HepG2 (cell line): ENCODE results near the gene ACVRL1. TPM values are rescaled to one million over a fixed set of nuclear protein-coding genes. Genes with fewer than 3 reads are reported as not detected.
A peak's percentile ranks its signal among the peaks of the same experiment; 100 is the strongest.

Source experiments
- ATAC-seq: fragments of 200-7000 bp; cut with Tn5 transposase; 3 replicates; pipeline ENCODE4 v1.9.1; 2020; ENCODE audit warnings: mild to moderate bottlenecking, moderate library complexity
- BruUV-seq: library from RNA; stranded (reverse); fragments of 400-500 nt; replicated peaks from 2 replicates; lab custom pipeline; 2021; lab: Mats Ljungman, UMichigan
- CTCF ChIA-PET: fragments of 300-600 bp; formaldehyde crosslinking; extraction: SDS; loops from one replicate; lab custom pipeline; 2021; ENCODE audit warnings: low total read pairs, inconsistent platforms, low intra/inter-chr PET ratio; lab: Yijun Ruan, JAX
- POLR2A ChIA-PET: fragments of 350-600 bp; sonication (Branson Sonifier 250); formaldehyde crosslinking; loops from one replicate; lab custom pipeline; 2020; ENCODE audit warnings: antibody characterized with exemption, inconsistent platforms; lab: Yijun Ruan, JAX
- DNase-seq: peaks from one replicate; pipeline ENCODE4 v3.0.0-alpha.2; 2015; ENCODE audit warnings: low spot score
- FAIRE-seq: peaks from 3 replicates; lab custom pipeline; 2011; peaks lifted over from hg19 to GRCh38; lab: Jason Lieb, UNC
- H2AFZ ChIP-seq: one replicate; pipeline ENCODE4 v1.6.1; 2011; ENCODE audit warnings: low read length, inconsistent platforms
- H3K27ac ChIP-seq: fragments of 300-600 bp; 3 replicates; pipeline ENCODE4 v1.8.0; 2011; ENCODE audit warnings: mixed run types, mild to moderate bottlenecking, mixed read lengths, low read length, inconsistent platforms; ENCODE audit not compliant: insufficient read depth; ENCODE audit errors: extremely low read length
- H3K27me3 ChIP-seq, 2 experiments: fragments of 200-600 bp in 1 of 2; 2 replicates in 1 of 2; 3 replicates in 1 of 2; pipeline versions ENCODE4 v1.6.0 to v1.8.0; 2011; ENCODE audit warnings: low read length in 2 of 2, mild to moderate bottlenecking in 2 of 2, moderate library complexity in 2 of 2, inconsistent platforms in 1 of 2; ENCODE audit not compliant: insufficient read depth in 2 of 2, control insufficient read depth in 1 of 2
- H3K36me3 ChIP-seq, 2 experiments: fragments of 200-600 bp in 1 of 2; replicated peaks in 1 of 2; 2 replicates in 1 of 2; 3 replicates in 1 of 2; pipeline versions ENCODE4 v1.5.1 to v1.8.0; 2011; ENCODE audit warnings: low read length in 2 of 2, inconsistent platforms in 1 of 2; ENCODE audit not compliant: insufficient read depth in 2 of 2, control insufficient read depth in 1 of 2
- H3K4me1 ChIP-seq: 2 replicates; pipeline ENCODE4 v1.5.1; 2012; ENCODE audit warnings: low read length, inconsistent platforms; ENCODE audit not compliant: insufficient read depth
- H3K4me2 ChIP-seq: 2 replicates; pipeline ENCODE4 v1.6.0; 2011; ENCODE audit warnings: low read depth, low read length, inconsistent platforms
- H3K4me3 ChIP-seq, 3 experiments: fragments of 200-600 bp in 1 of 3; sonication (generic), shearing (Covaris generic) in 1 of 3; replicated peaks in 1 of 3; 2 replicates each; pipeline ENCODE4 v1.5.1; 2011 to 2016; ENCODE audit warnings: low read length in 3 of 3, inconsistent platforms in 2 of 3, low read depth in 2 of 3, mild to moderate bottlenecking in 2 of 3, control low read depth in 1 of 3, mixed read lengths in 1 of 3; ENCODE audit not compliant: insufficient read depth in 1 of 3
- H3K79me2 ChIP-seq: one replicate; pipeline ENCODE4 v1.6.1; 2011; ENCODE audit warnings: low read length, inconsistent platforms; ENCODE audit not compliant: insufficient read depth
- H3K9ac ChIP-seq: 2 replicates; pipeline ENCODE4 v1.6.0; 2011; ENCODE audit warnings: mild to moderate bottlenecking, low read depth, low read length, inconsistent platforms; ENCODE audit not compliant: insufficient read depth
- H3K9me3 ChIP-seq: 2 replicates; pipeline ENCODE4 v1.5.1; 2012; ENCODE audit warnings: mild to moderate bottlenecking, low read length
- H4K20me1 ChIP-seq: 2 replicates; pipeline ENCODE4 v1.6.0; 2011; ENCODE audit warnings: inconsistent platforms, mild to moderate bottlenecking, low read length, moderate library complexity; ENCODE audit not compliant: insufficient read depth
- CHCHD3 ChIP-seq: sonication (generic); formaldehyde crosslinking; IDR thresholded peaks from 2 replicates; pipeline ENCODE4 v1.8.0; 2022; ENCODE audit warnings: mild to moderate bottlenecking, missing genetic modification reagents, moderate library complexity
- GABPA ChIP-seq, 2 experiments: IDR thresholded peaks; 2 replicates each; pipeline ENCODE4 v1.6.1; 2011 to 2016; ENCODE audit warnings: low read depth in 2 of 2, low read length in 1 of 2, missing biosample characterization in 1 of 2, missing genetic modification characterization in 1 of 2
- NR2F2 ChIP-seq: IDR thresholded peaks from 2 replicates; pipeline ENCODE4 v1.6.1; 2012; ENCODE audit warnings: low read depth, inconsistent platforms, borderline replicate concordance
- NR2F6 ChIP-seq, 2 experiments: IDR thresholded peaks; 2 replicates each; pipeline ENCODE4 v1.6.1; 2016; ENCODE audit warnings: antibody characterized with exemption in 1 of 2, mild to moderate bottlenecking in 1 of 2
- SMAD1 ChIP-seq: sonication (generic); formaldehyde crosslinking; IDR thresholded peaks from 2 replicates; pipeline ENCODE4 v1.4.0; 2020; ENCODE audit warnings: missing genetic modification reagents, low read depth, mild to moderate bottlenecking, borderline replicate concordance
- THYN1 ChIP-seq: sonication (generic); formaldehyde crosslinking; IDR thresholded peaks from 2 replicates; pipeline ENCODE4 v1.8.1; 2023; ENCODE audit warnings: low read depth, mild to moderate bottlenecking, moderate library complexity, missing genetic modification reagents, borderline replicate concordance
- YEATS4 ChIP-seq: sonication (generic); formaldehyde crosslinking; IDR thresholded peaks from 2 replicates; pipeline ENCODE4 v1.4.0; 2020; ENCODE audit warnings: missing genetic modification reagents, borderline replicate concordance
- ZFP82 ChIP-seq: sonication (generic); formaldehyde crosslinking; IDR thresholded peaks from 2 replicates; pipeline ENCODE4 v1.5.1; 2020; ENCODE audit warnings: mild to moderate bottlenecking, missing genetic modification reagents, borderline replicate concordance
- ZNF572 ChIP-seq: sonication (generic); formaldehyde crosslinking; IDR thresholded peaks from 2 replicates; pipeline ENCODE4 v1.5.1; 2020; ENCODE audit warnings: mild to moderate bottlenecking, missing genetic modification reagents
- ZNF746 ChIP-seq: sonication (generic); formaldehyde crosslinking; IDR thresholded peaks from 2 replicates; pipeline ENCODE4 v1.8.0; 2022; ENCODE audit warnings: mild to moderate bottlenecking, missing genetic modification reagents
- WGBS: methylation state at CpG from one replicate; pipeline ENCODE4 v1.1.6; 2017; ENCODE audit warnings: low lambda C conversion rate; 5-methylcytosine and 5-hydroxymethylcytosine counted together
- in situ Hi-C: cut with HindIII; loops from 2 replicates; pipeline ENCODE4 v1.10.0; 2017; ENCODE audit warnings: low pct_unique_long_range_greater_than_20kb; ENCODE audit not compliant: extremely low pct_ligation_motif_present
- intact Hi-C: fragments of 100-400 bp; cut with micrococcal nuclease; formaldehyde crosslinking; loops from one replicate; pipeline ENCODE4 v1.10.0; 2022; ENCODE audit not compliant: unreplicated experiment
- polyA plus RNA-seq, 8 experiments: library from polyadenylated mRNA; depleted of rRNA in 3 of 8; stranded (reverse) in 7 of 8; unstranded in 1 of 8; fragments of >200 nt; fragmentation: Illumina TruSeq in 4 of 8; extraction: Trizol in 4 of 8; gene quantifications; 2 replicates each; pipeline versions ENCODE4 v1.2.1 to v1.2.3, GENCODE V29; 2011 to 2016; ENCODE audit warnings: low read depth in 4 of 8, missing spikeins in 1 of 8, mixed read lengths in 1 of 8; ENCODE audit not compliant: insufficient read depth in 1 of 8
- total RNA-seq, 5 experiments: library from RNA; depleted of rRNA; stranded (reverse); fragments of >200 nt; fragmentation: Illumina TruSeq; extraction: Trizol; gene quantifications; 2 replicates each; pipeline ENCODE4 v1.2.3, GENCODE V29; 2016; ENCODE audit warnings: low read depth in 1 of 5
- TF ChIP-seq, protein P1 (sequence below): sonication (generic); formaldehyde crosslinking; IDR thresholded peaks from 2 replicates; pipeline ENCODE4 v1.4.0; 2020; ENCODE audit warnings: missing genetic modification reagents
- TF ChIP-seq, protein P2 (sequence below): IDR thresholded peaks from 2 replicates; pipeline ENCODE4 v1.6.1; 2016; ENCODE audit warnings: missing genetic modification reagents, missing compliant biosample characterization

The ACVRL1 gene
- total and polyA plus RNA-seq, 2 of the 13 experiments (the other 11 are each of a cell fraction or from before 2014, with no cell fraction given) = not detected

DNA sequence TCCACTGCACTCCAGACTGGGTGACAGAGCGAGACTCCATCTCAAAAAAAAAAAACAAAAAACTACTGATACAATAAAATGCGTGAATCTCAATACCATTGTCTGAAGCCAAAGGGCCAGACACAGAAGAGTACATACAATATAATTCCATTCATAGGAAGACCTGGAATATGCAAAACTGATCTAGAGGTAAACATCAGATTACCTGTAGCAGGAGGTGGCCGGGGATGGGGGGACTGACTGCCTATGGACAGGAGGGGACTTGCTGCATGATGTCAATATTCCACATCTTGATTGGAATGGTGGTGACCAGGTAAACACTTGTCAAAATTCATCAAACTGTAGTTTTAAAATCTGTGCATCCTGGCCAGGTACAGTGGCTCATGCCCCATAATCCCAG is 46.3 kb upstream of the ACVRL1 start:
- no peak overlapping the region for H3K4me3 ChIP-seq

DNA sequence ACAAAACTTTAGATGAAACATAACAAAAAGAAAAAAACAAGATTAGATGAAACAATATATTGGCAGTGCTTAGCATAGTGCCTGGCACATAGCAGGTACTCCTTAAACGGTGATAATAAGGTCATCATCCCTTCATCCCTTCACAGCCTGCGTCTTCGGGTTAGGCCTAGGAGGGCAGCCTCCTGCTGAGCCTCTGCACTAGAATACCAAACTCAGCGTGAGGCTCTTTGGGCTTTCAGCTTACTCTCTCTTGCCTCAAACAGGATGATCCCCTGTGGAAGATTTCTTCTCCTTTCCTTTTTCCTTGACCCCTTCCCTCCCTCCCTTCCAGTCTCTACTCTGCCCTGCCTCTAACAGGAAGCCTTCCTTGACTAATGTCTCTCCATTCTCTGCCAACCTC is 44.4 kb upstream of the ACVRL1 start:
- DNase-seq = no peak
- no peak for FAIRE-seq
- H3K9me3 ChIP-seq = no peaks in the 10 kb centered on the region
- BruUV-seq = no TSS peak
- peak overlapping the region; percentile 80 for H3K4me2 ChIP-seq
- ChIA-PET POLR2A (interaction anchor here (0.9 to 3.0 kb wide), 2 partner anchors 12 to 14 kb away, joined by 3 to 14 read pairs; partner anchors contain the start of gene FIGNL2), CTCF (no interaction called here)
- no peak overlapping the region for H2AFZ ChIP-seq
- in situ Hi-C loops (no loop called here), intact Hi-C loops (no loop called here)
- no peak overlapping the region for H3K9ac ChIP-seq
- no peaks in the 10 kb centered on the region for H3K36me3 ChIP-seq
- no peak for ATAC-seq
- no peaks in the 10 kb centered on the region for H4K20me1 ChIP-seq
- 41% methylated on average over 4 of the region's 4 CpGs for WGBS
- H3K27ac ChIP-seq = no peak overlapping the region
- H3K79me2 ChIP-seq = no peaks in the 10 kb centered on the region
- peaks cover 4 to 16% of the 10 kb centered on the region in 2 experiments; a peak in 3 of 5 replicates for H3K27me3 ChIP-seq
- H3K4me3 ChIP-seq = peak overlapping the region in 2 of 3 experiments; percentile 52 to 62; a peak in 2 of 6 replicates
- peaks cover 53% of the 10 kb centered on the region for H3K4me1 ChIP-seq
- TF ChIP-seq NR2F6 (IDR thresholded peaks at IDR 0.05) (no peak), NR2F6 (CRISPR knock-in tag; IDR thresholded peaks at IDR 0.05) (no peak), CHCHD3 (CRISPR knock-in tag) (no peak), NR2F2 (no peak), YEATS4 (CRISPR knock-in tag) (no peak), GABPA (IDR thresholded peaks at IDR 0.05; ENCODE audit: low read depth, low read length) (no peak), GABPA (CRISPR knock-in tag; IDR thresholded peaks at IDR 0.05; ENCODE audit: low read depth) (no peak), ZFP82 (CRISPR knock-in tag) (no peak)
- TF ChIP-seq, protein P1, sequence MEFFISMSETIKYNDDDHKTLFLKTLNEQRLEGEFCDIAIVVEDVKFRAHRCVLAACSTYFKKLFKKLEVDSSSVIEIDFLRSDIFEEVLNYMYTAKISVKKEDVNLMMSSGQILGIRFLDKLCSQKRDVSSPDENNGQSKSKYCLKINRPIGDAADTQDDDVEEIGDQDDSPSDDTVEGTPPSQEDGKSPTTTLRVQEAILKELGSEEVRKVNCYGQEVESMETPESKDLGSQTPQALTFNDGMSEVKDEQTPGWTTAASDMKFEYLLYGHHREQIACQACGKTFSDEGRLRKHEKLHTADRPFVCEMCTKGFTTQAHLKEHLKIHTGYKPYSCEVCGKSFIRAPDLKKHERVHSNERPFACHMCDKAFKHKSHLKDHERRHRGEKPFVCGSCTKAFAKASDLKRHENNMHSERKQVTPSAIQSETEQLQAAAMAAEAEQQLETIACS (CRISPR knock-in tag) = no peak

More for the DNA sequence above, 46.3 kb upstream of the ACVRL1 start:
- BruUV-seq = no TSS peak
- DNase-seq (no peak), ATAC-seq (no peak), FAIRE-seq (no peak)
- in situ Hi-C loops (no loop called here), intact Hi-C loops (no loop called here)
- TF ChIP-seq SMAD1 (CRISPR knock-in tag) = no peak
- TF ChIP-seq ZNF746 (CRISPR knock-in tag) = no peak
- no peak for TF ChIP-seq THYN1 (CRISPR knock-in tag)
- TF ChIP-seq, protein P2, sequence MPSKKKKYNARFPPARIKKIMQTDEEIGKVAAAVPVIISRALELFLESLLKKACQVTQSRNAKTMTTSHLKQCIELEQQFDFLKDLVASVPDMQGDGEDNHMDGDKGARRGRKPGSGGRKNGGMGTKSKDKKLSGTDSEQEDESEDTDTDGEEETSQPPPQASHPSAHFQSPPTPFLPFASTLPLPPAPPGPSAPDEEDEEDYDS = no peak
- TF ChIP-seq ZNF572 = no peak
- Histone ChIP-seq H3K27ac (no peak overlapping the region), H2AFZ (no peak overlapping the region), H3K4me2 (no peak overlapping the region), H3K9me3 (no peaks in the 10 kb centered on the region), H3K36me3 (no peaks in the 10 kb centered on the region), H3K4me1 (peaks cover 46% of the 10 kb centered on the region), H4K20me1 (no peaks in the 10 kb centered on the region), H3K27me3 (peaks cover 3 to 8% of the 10 kb centered on the region in 2 experiments; a peak in 2 of 5 replicates), H3K79me2 (no peaks in the 10 kb centered on the region), H3K9ac (no peak overlapping the region)
- WGBS = 69% methylated on average over 3 of the region's 3 CpGs
- CTCF ChIA-PET = no interaction called here
- POLR2A ChIA-PET = no interaction called here
